D721Med (cell line): ENCODE measurements around the gene TMSB4X.

Experiments used
- DNase-seq: peaks from one replicate; pipeline ENCODE4 v3.0.0; 2011; ENCODE audit warnings: low spot score; ENCODE audit not compliant: insufficient read length
- FAIRE-seq: peaks from 2 replicates; lab custom pipeline; 2011; peaks lifted over from hg19 to GRCh38; lab: Jason Lieb, UNC
- TF ChIP-seq, protein P1 (sequence below): IDR thresholded peaks from 2 replicates; pipeline ENCODE4 v1.5.1; 2012; ENCODE audit warnings: mild to moderate bottlenecking, control low read depth; ENCODE audit not compliant: insufficient read depth; ENCODE audit errors: missing control alignments

The TMSB4X gene

GRCh38 chrX:13022926-13023325 lies 48.0 kb downstream of the TMSB4X start:
- DNase-seq (no peak), FAIRE-seq (no peak)
- TF ChIP-seq, protein P1, sequence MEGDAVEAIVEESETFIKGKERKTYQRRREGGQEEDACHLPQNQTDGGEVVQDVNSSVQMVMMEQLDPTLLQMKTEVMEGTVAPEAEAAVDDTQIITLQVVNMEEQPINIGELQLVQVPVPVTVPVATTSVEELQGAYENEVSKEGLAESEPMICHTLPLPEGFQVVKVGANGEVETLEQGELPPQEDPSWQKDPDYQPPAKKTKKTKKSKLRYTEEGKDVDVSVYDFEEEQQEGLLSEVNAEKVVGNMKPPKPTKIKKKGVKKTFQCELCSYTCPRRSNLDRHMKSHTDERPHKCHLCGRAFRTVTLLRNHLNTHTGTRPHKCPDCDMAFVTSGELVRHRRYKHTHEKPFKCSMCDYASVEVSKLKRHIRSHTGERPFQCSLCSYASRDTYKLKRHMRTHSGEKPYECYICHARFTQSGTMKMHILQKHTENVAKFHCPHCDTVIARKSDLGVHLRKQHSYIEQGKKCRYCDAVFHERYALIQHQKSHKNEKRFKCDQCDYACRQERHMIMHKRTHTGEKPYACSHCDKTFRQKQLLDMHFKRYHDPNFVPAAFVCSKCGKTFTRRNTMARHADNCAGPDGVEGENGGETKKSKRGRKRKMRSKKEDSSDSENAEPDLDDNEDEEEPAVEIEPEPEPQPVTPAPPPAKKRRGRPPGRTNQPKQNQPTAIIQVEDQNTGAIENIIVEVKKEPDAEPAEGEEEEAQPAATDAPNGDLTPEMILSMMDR: no peak

- FAIRE-seq (no peak), DNase-seq (no peak)
- TF ChIP-seq, protein P1: no peak
Observed at GRCh38 chrX:13023567-13023966, 48.7 kb downstream of the TMSB4X start.

- FAIRE-seq: no peak
- TF ChIP-seq, protein P1: no peak
- DNase-seq: no peak
Observed at GRCh38 chrX:13023979-13024378, 49.1 kb downstream of the TMSB4X start.

GRCh38 chrX:13024986-13025385 lies 50.1 kb downstream of the TMSB4X start:
- no peak for FAIRE-seq
- TF ChIP-seq, protein P1: no peak
- no peak for DNase-seq
